NK-92 (cell line): ENCODE measurements around the gene C12orf60.

Experiments used
- DNase-seq: peaks from one replicate; lab custom pipeline; 2025; ENCODE audit not compliant: unreplicated experiment; lab: John Stamatoyannopoulos, UW

C12orf60 gene

DNA sequence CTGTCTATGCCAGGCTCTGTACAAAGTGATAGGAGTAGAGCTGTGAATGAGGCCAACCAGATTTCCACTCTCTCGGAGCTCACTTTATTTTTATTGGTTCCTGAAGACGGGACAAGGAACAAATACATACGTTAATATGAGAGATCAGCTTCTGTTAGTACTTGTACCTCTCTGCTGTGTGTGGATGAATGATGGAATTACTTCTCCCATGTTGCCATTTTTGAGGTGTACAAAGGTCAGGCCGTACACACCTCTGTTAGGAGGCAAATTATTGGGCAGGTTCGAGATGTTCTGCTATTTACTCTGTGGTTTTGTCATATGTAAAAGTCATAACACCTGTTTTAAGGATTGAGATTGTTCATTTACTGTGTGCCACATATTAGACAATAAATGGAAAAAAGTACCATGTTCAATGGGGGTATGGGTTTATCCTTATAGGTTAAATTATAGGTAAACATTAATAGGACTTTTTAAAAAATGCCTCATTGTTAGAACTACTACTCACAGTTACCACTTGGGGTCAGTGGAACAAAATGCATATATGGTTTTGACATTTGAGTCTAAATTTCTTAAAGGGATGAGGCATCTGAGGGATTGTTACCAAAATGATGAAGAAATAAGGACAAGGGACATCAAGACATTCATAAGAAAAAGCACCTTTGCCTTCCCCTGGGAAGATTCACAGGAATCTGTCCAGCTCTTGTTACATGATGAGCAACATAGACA, 27.1 kb upstream of the C12orf60 start:
- DNase-seq = no peak

DNA sequence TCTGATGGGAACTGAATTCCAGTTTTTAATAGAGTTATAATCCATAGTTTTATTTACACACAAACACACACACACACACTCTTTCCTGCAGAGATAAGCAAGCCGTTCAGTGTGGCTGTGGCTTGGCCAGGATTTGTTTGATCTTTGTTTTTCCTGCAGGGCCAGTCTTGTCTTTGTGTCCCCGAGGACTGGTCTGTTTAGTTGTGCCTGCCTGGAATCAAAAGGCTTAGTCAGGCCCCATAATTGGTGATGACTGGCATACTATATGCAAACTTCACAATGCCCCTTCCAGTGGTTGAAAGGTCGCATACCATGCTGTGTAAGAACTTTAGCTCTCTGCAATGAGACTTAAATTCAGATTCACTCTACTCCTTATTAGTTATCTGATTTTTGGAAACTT, 26.2 kb upstream of the C12orf60 start:
- DNase-seq = no peak

GRCh38 chr12:14779834-14780233, 23.6 kb upstream of the C12orf60 start:
- DNase-seq = no peak

- DNase-seq = no peak
Observed at GRCh38 chr12:14780859-14781258, 22.6 kb upstream of the C12orf60 start.

GRCh38 chr12:14781563-14781962, 21.9 kb upstream of the C12orf60 start:
- DNase-seq = no peak

DNA sequence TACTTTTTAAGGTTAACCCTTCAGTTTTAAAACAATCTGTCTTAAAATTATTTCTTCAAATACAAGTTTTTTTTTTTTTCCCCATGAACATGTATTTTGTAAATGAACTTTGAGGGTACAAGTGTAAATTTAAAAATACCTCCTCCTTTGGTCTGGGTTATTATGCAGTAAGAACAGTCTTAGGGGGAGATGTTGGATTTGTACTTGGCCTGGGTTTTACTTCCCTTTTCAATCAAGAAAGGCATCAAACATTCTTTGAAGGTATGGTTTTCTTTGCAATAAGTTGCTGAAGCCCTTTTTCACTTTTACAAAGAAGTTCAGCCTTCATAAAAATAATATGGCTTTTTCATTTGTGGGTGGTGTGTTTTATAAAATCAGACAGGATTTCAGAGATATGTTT, 20.7 kb upstream of the C12orf60 start:
- no peak for DNase-seq

- no peak for DNase-seq
Observed at GRCh38 chr12:14784471-14784870, 19.0 kb upstream of the C12orf60 start.

- DNase-seq = no peak
Observed at GRCh38 chr12:14785568-14785967, 17.9 kb upstream of the C12orf60 start.

DNA sequence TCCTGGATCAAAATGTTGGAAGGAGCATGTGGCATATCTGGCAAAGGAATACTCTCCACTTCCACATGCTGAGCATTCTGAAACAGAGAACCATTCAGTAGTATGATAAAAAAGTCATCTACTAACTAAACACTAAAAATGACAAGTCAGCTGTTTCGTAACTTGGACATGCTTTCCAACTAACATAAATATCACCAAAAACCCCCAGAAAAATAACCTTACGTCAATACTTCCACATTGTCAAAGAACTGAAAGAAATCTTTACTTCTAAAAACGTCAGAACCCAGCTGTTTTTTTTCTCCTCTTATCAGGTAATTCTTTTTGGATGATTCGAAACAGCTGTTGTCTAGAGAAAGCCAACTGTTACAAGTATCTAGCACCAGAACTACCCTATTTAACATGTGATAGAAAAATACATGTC, 8.4 kb upstream of the C12orf60 start:
- no peak for DNase-seq

GRCh38 chr12:14802247-14802646, 1.2 kb upstream of the C12orf60 start:
- DNase-seq = no peak

DNA sequence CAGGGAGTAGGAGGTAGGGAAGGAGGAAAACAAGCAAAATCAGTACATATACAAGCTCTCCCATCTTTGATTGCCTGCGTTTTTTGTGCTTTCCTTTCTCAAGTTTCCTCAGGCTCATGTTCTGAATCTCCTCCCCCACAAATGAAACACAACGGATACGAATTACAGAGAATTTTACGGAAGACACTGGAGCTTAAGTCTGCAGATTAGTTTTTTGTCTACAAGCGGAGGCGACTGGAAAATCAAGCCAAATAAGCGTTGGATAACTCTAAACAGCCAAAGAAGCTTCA, 804 bp upstream of the C12orf60 start:
- no peak for DNase-seq

- no peak for DNase-seq
Observed at GRCh38 chr12:14803830-14804160, 325 bp downstream of the C12orf60 start.

DNA sequence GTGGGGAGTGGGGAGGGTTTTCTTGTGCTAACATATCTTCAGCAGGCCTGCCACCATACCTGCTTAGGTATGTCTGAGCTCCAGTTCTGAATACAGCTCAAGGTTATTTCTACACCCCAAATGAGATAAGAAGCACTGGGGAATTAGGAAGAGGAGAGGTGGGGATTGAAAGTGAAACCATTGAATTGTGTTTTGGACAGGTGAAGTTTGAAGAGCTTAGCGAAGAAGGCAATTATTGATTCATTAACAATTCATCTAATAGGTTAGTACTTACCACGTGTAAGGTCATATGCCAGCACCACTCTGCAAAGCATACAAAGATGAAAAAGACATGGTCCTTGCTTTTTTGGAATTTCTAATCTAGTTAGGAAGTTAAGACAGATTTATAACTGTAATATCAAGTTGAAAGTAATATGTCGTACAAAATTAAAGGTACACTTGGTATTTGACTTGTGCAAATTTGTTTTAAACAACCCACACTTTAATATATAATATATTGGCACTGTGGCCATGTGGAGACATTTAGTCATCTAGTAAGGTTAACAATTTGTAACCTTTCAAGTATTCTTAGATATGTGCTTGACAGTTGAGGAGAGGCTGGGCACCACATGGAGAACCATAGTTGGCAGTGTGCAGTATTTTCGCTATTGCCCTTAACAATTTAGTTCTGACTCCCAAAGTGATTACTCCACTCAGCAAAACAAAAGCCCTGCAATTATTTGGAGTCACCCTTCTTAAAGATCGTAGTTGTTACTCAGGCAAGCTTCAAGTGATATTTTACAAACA, 6.9 kb downstream of the C12orf60 start:
- no peak for DNase-seq

DNA sequence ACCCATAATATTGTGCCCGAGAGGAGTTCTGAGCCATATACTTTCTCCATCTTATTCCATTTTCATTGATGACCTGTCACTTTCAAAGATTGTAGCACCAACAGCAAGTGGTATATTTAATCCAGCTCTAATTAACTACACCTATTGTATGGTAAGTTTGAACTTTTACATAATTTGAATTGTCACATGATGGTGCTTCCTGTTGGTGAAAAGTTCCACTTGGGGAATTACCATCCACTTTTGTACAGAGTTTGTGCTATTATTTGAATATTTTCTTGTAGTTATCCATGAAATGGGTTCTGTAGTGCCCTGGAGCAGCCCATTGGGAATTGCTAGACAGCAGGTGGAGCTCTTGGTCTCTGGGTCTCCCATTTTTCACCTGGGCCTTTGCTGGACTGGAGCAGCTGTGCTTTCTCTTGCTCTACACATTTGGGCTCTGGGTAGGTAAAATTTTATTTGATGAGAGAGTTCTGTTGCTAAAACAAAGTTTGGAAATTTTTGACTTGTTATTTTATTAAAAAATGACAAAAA, 7.5 kb downstream of the C12orf60 start:
- no peak for DNase-seq

GRCh38 chr12:14811486-14811885, 8.0 kb downstream of the C12orf60 start:
- no peak for DNase-seq

GRCh38 chr12:14814014-14814413, 10.5 kb downstream of the C12orf60 start, which contains the start of gene SMCO3:
Gene SMCO3, minus strand, starts transcription at chr12:14814182. Its CDS starts 7,502 bp downstream, at chr12:14806680.
- DNase-seq = no peak

GRCh38 chr12:14824012-14824634, 20.7 kb downstream of the C12orf60 start:
- no peak for DNase-seq

DNA sequence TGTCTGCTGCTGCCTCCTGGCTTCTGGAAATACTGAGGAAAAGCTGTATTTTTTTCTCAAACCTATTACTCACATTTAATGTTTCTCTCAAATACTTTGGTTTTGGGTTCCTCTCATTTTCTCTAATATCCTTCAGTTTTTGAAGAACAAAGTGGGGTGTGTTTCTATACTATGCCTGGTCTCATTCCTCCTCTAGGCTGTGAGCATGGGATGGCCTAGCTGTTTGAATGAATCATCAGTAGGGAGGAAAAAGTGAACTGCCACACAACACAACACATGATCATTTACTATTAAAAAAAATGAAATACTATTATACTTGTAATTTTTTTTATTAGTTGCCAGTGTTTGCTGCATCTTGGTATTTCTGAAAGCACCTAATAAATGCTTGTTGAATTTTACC, 21.8 kb downstream of the C12orf60 start:
- no peak for DNase-seq

GRCh38 chr12:14826491-14826890, 23.0 kb downstream of the C12orf60 start:
- no peak for DNase-seq

GRCh38 chr12:14827043-14827442, 23.6 kb downstream of the C12orf60 start:
- no peak for DNase-seq

- no peak for DNase-seq
Observed at GRCh38 chr12:14828892-14829291, 25.4 kb downstream of the C12orf60 start.

DNA sequence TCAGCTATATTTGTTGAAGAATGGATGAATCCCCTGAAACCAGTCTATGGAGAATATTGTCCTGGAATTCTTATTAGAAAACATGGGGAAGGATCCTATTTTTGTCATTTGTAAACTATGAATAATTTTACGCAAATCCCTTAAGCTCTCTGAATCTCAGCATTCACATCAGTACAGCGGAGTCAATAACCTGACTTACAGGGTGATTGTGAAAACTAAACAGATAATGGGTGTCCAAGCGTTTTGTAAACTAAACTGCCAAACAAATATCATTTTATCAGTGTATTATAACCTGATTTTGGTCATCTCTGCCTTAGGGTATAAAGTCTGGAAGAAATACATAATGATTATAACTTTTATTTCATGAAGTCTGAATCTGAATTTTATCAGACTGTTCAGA, 29.9 kb downstream of the C12orf60 start:
- no peak for DNase-seq
